ENCODE measurements around the gene SCFD2. TPM values are rescaled to one million over a fixed set of nuclear protein-coding genes. Genes with fewer than 3 reads are reported as not detected.

SCFD2 gene
- total RNA-seq, 1 experiment from 2014 or later: 7.4 TPM

GRCh38 chr4:52894443-52894842, 471.4 kb downstream of the SCFD2 start:
- ChIA-PET POLR2A (no interaction called here), CTCF (no interaction called here)
- H3K4me3 ChIP-seq (ENCODE audit: low read depth in 2 of 2, low read length in 2 of 2): no peak overlapping the region
- H3K27me3 ChIP-seq (ENCODE audit: control insufficient read depth, insufficient read depth, low read length): no peaks in the 10 kb centered on the region
- DNase-seq (ENCODE audit: low read depth, low spot score) (no peak), ATAC-seq (no peak)
- TF ChIP-seq SIN3A (IDR thresholded peaks at IDR 0.05; ENCODE audit: borderline replicate concordance, insufficient read depth, low read depth, low read length) (no peak), CTCF (IDR thresholded peaks at IDR 0.05) (no peak), REST (IDR thresholded peaks at IDR 0.05; ENCODE audit: insufficient read depth in 1 of 2, low read depth in 2 of 2, low read length in 1 of 2) (no peak), POLR2AphosphoS5 (IDR thresholded peaks at IDR 0.05; ENCODE audit: low read depth, low read length) (no peak), TCF7L2 (IDR thresholded peaks at IDR 0.05; ENCODE audit: low read depth, low read length) (no peak)
- BruUV-seq (replicated peaks): no TSS peak
- no peak overlapping the region for H3K27ac ChIP-seq (ENCODE audit: low read length)
- no peaks in the 10 kb centered on the region for H3K36me3 ChIP-seq (ENCODE audit: control insufficient read depth, insufficient read depth, low read length)
- H3K4me1 ChIP-seq (ENCODE audit: control insufficient read depth, insufficient read depth, low read length): no peaks in the 10 kb centered on the region
- no peaks in the 10 kb centered on the region for H3K9me3 ChIP-seq (ENCODE audit: control insufficient read depth, insufficient read depth, low read depth, low read length)
- intact Hi-C loops (cut with micrococcal nuclease; ENCODE audit: unreplicated experiment): no loop called here
- in situ Hi-C loops (cut with HindIII; ENCODE audit: low pct_unique_long_range_greater_than_20kb, low sequenced_read_pairs): no loop called here

GRCh38 chr4:52892880-52893279, 473.0 kb downstream of the SCFD2 start:
- ChIA-PET POLR2A (no interaction called here), CTCF (no interaction called here)
- BruUV-seq (replicated peaks): no TSS peak
- no peak for TF ChIP-seq TCF7L2 (IDR thresholded peaks at IDR 0.05; ENCODE audit: low read depth, low read length)
- TF ChIP-seq CTCF (IDR thresholded peaks at IDR 0.05): no peak
- TF ChIP-seq POLR2AphosphoS5 (IDR thresholded peaks at IDR 0.05; ENCODE audit: low read depth, low read length): no peak
- TF ChIP-seq REST (IDR thresholded peaks at IDR 0.05; ENCODE audit: insufficient read depth in 1 of 2, low read depth in 2 of 2, low read length in 1 of 2): no peak
- TF ChIP-seq SIN3A (IDR thresholded peaks at IDR 0.05; ENCODE audit: borderline replicate concordance, insufficient read depth, low read depth, low read length): no peak
- Histone ChIP-seq H3K36me3 (ENCODE audit: control insufficient read depth, insufficient read depth, low read length) (no peaks in the 10 kb centered on the region), H3K4me1 (ENCODE audit: control insufficient read depth, insufficient read depth, low read length) (no peaks in the 10 kb centered on the region), H3K27ac (ENCODE audit: low read length) (no peak overlapping the region), H3K9me3 (ENCODE audit: control insufficient read depth, insufficient read depth, low read depth, low read length) (no peaks in the 10 kb centered on the region), H3K27me3 (ENCODE audit: control insufficient read depth, insufficient read depth, low read length) (no peaks in the 10 kb centered on the region), H3K4me3 (ENCODE audit: low read depth in 2 of 2, low read length in 2 of 2) (no peak overlapping the region)
- ATAC-seq (no peak), DNase-seq (ENCODE audit: low read depth, low spot score) (no peak)
- intact Hi-C loops (cut with micrococcal nuclease; ENCODE audit: unreplicated experiment): no loop called here
- in situ Hi-C loops (cut with HindIII; ENCODE audit: low pct_unique_long_range_greater_than_20kb, low sequenced_read_pairs): no loop called here
